DOHH2 (cell line): Measurements from ENCODE around the gene KIFBP.

Experiments
- H3F3A ChIP-seq: fragments of 200-600 bp; sonication (generic), shearing (Covaris generic); 2 replicates; pipeline ENCODE4 v1.6.0; 2016; ENCODE audit warnings: antibody characterized with exemption, mild to moderate bottlenecking; ENCODE audit not compliant: control insufficient read depth, insufficient read depth
- H3K27ac ChIP-seq: fragments of 200-600 bp; sonication (generic); 2 replicates; pipeline ENCODE4 v1.5.1; 2014; ENCODE audit warnings: low read depth, mild to moderate bottlenecking, low read length, moderate library complexity
- H3K27me3 ChIP-seq: fragments of 200-600 bp; sonication (generic); 2 replicates; pipeline ENCODE4 v1.6.1; 2014; ENCODE audit warnings: mild to moderate bottlenecking, low read length, mixed read lengths; ENCODE audit not compliant: control insufficient read depth
- H3K36me3 ChIP-seq: fragments of 200-600 bp; sonication (generic); 2 replicates; pipeline ENCODE4 v1.6.1; 2014; ENCODE audit warnings: mild to moderate bottlenecking, low read length, moderate library complexity, mixed read lengths; ENCODE audit not compliant: control insufficient read depth
- H3K4me1 ChIP-seq: fragments of 200-600 bp; sonication (generic); 2 replicates; pipeline ENCODE4 v1.6.1; 2014; ENCODE audit warnings: mild to moderate bottlenecking, low read length, mixed read lengths; ENCODE audit not compliant: control insufficient read depth
- H3K4me2 ChIP-seq: fragments of 200-600 bp; sonication (generic); 2 replicates; pipeline ENCODE4 v1.6.0; 2014; ENCODE audit warnings: mild to moderate bottlenecking, low read length, moderate library complexity
- H3K4me3 ChIP-seq: fragments of 200-600 bp; sonication (generic); 2 replicates; pipeline ENCODE4 v1.5.1; 2014; ENCODE audit warnings: mild to moderate bottlenecking, low read length, mixed read lengths
- H3K79me2 ChIP-seq: fragments of 200-600 bp; sonication (generic); 2 replicates; pipeline ENCODE4 v1.6.1; 2014; ENCODE audit warnings: mild to moderate bottlenecking, low read length, mixed read lengths; ENCODE audit not compliant: control insufficient read depth
- H3K9me2 ChIP-seq: fragments of 200-600 bp; sonication (generic); replicated peaks from 2 replicates; pipeline ENCODE4 v1.6.1; 2014; ENCODE audit warnings: mild to moderate bottlenecking, low read length, mixed read lengths; ENCODE audit not compliant: control insufficient read depth
- H3K9me3 ChIP-seq: fragments of 200-600 bp; sonication (generic); 2 replicates; pipeline ENCODE4 v1.6.1; 2014; ENCODE audit warnings: antibody characterized with exemption, low read length, mixed read lengths; ENCODE audit not compliant: control insufficient read depth, insufficient read depth
- H4K20me1 ChIP-seq: fragments of 200-600 bp; sonication (generic); 2 replicates; pipeline ENCODE4 v1.6.0; 2014; ENCODE audit warnings: low read depth, mild to moderate bottlenecking, antibody characterized with exemption, low read length, moderate library complexity; ENCODE audit not compliant: control insufficient read depth, insufficient read depth
- EZH2phosphoT487 ChIP-seq: fragments of 200-600 bp; sonication (generic); IDR thresholded peaks from 2 replicates; pipeline ENCODE4 v1.6.1; 2017; ENCODE audit warnings: borderline replicate concordance, mild to moderate bottlenecking, antibody characterized with exemption, low read length, moderate library complexity, mixed read lengths
- TF ChIP-seq, protein P1 (sequence below): fragments of 200-600 bp; sonication (generic); IDR thresholded peaks from one replicate; pipeline ENCODE4 v1.5.1; 2014; ENCODE audit warnings: antibody characterized with exemption, mild to moderate bottlenecking, low read depth, low read length; ENCODE audit not compliant: poor library complexity, severe bottlenecking

KIFBP gene

DNA sequence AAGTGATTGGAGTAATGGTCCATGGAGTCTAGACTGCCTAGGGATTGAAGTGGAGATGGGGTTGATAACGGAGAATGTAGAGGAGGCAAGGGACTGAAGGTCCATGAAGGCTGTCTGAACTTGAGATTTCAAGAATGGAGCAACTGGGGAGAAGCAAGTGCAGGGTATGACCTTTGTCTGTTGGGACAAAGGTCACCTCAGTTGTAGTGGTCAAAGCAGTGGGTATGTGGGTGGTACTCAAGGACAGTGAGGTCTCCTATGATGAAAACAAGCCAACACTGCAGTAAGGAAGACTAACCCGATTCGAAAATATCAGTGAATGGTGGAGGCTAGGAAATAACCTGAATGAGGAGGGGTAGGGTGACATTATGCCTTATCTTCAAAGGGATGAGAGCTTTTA lies 38.0 kb upstream of the KIFBP start:
- Histone ChIP-seq H3K9me3 (no peaks in the 10 kb centered on the region), H3K79me2 (peaks cover 14% of the 10 kb centered on the region), H3F3A (peaks cover 13% of the 10 kb centered on the region), H3K9me2 (no peaks in the 10 kb centered on the region), H3K4me3 (no peak overlapping the region), H3K36me3 (peaks cover 58% of the 10 kb centered on the region), H3K27ac (no peak overlapping the region), H4K20me1 (no peaks in the 10 kb centered on the region), H3K4me2 (no peak overlapping the region), H3K27me3 (no peaks in the 10 kb centered on the region), H3K4me1 (peaks cover 7% of the 10 kb centered on the region)
- no peak for TF ChIP-seq EZH2phosphoT487
- TF ChIP-seq, protein P1, sequence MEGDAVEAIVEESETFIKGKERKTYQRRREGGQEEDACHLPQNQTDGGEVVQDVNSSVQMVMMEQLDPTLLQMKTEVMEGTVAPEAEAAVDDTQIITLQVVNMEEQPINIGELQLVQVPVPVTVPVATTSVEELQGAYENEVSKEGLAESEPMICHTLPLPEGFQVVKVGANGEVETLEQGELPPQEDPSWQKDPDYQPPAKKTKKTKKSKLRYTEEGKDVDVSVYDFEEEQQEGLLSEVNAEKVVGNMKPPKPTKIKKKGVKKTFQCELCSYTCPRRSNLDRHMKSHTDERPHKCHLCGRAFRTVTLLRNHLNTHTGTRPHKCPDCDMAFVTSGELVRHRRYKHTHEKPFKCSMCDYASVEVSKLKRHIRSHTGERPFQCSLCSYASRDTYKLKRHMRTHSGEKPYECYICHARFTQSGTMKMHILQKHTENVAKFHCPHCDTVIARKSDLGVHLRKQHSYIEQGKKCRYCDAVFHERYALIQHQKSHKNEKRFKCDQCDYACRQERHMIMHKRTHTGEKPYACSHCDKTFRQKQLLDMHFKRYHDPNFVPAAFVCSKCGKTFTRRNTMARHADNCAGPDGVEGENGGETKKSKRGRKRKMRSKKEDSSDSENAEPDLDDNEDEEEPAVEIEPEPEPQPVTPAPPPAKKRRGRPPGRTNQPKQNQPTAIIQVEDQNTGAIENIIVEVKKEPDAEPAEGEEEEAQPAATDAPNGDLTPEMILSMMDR = no peak

DNA sequence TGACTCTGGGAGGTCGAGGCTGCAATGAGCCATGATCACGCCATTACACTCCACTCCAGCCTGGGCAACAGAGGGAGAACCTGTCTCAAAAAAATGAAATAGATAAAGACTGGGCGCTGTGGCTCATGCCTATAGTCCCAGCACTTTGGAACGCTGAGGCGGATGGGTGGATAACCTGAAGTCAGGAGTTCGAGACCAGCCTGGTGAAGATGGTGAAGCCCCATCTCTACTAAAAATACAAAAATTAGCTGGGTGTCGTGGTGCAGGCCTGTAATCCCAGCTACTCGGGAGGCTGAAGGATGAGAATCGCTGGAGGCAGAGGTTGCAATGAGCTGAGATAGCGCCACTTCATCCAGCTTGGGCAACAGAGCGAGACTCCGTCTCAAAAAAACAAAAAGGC lies 33.7 kb upstream of the KIFBP start:
- peak overlapping the region; percentile 84 for H3K27ac ChIP-seq
- peaks cover 20% of the 10 kb centered on the region for H4K20me1 ChIP-seq
- H3K9me3 ChIP-seq = no peaks in the 10 kb centered on the region
- peak overlapping the region; percentile 93 for H3K4me3 ChIP-seq
- H3K4me1 ChIP-seq = peaks cover 26% of the 10 kb centered on the region
- H3K79me2 ChIP-seq = peaks cover 57% of the 10 kb centered on the region
- H3K4me2 ChIP-seq = peak overlapping the region; percentile 59
- no peaks in the 10 kb centered on the region for H3K9me2 ChIP-seq
- H3F3A ChIP-seq = peaks cover 13% of the 10 kb centered on the region
- no peaks in the 10 kb centered on the region for H3K27me3 ChIP-seq
- TF ChIP-seq, protein P1 = no peak
- no peak for TF ChIP-seq EZH2phosphoT487
- H3K36me3 ChIP-seq = peaks cover 66% of the 10 kb centered on the region

DNA sequence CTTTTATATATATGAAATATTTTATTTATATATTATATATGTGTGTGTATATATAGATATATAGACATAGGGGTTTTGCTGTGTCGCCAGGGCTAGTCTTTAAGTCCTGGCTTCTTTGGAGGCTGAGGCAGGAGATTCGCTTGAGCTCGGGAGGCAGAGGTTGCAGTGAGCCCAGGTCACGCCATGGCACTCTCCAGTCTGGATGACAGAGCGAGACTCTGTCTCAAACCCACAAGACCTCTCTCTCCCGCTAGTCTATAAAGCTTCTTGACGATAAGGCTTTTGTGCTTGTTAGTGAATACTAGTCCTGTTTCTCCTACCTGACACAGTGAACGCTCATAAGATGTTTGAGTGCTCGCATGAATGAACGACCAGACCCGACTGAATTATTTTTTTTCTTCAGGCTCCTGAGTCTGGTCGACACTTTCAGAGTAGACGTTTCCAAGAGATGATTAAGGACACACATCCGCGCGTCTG lies 33.2 kb upstream of the KIFBP start:
- H3K4me2 ChIP-seq = peak overlapping the region; percentile 59
- H3K9me2 ChIP-seq = no peaks in the 10 kb centered on the region
- H4K20me1 ChIP-seq = peaks cover 24% of the 10 kb centered on the region
- peaks cover 66% of the 10 kb centered on the region for H3K36me3 ChIP-seq
- H3F3A ChIP-seq = peaks cover 13% of the 10 kb centered on the region
- peaks cover 29% of the 10 kb centered on the region for H3K4me1 ChIP-seq
- H3K27me3 ChIP-seq = no peaks in the 10 kb centered on the region
- peaks cover 61% of the 10 kb centered on the region for H3K79me2 ChIP-seq
- peak overlapping the region; percentile 93 for H3K4me3 ChIP-seq
- peak overlapping the region; percentile 84 for H3K27ac ChIP-seq
- H3K9me3 ChIP-seq = no peaks in the 10 kb centered on the region
- TF ChIP-seq EZH2phosphoT487 = no peak
- TF ChIP-seq, protein P1 = no peak
